Stimulated activated CD4-positive, alpha-beta T cell treated with anti-CD3 and anti-CD28 coated beads, Interleukin-15, amount 100 ng/mL, for 24 hours (primary cell): ENCODE measurements around the gene L3MBTL2.

Experiments used
- DNase-seq: peaks from one replicate; pipeline ENCODE4 v3.0.0-alpha.2; 2020

The L3MBTL2 gene

GRCh38 chr22:41280065-41280464 lies 75.0 kb downstream of the L3MBTL2 start:
- no peak for DNase-seq

GRCh38 chr22:41280854-41281253 lies 75.7 kb downstream of the L3MBTL2 start:
- DNase-seq, result no peak
